Activated CD8-positive, alpha-beta memory T cell treated with anti-CD3 and anti-CD28 coated beads, Interleukin-2, amount 50 U/mL, for 1 hour (primary cell): ENCODE results near the gene PDZD4.

Experiments used
- DNase-seq: peaks from one replicate; pipeline ENCODE4 v3.0.0-alpha.2; 2020; ENCODE audit errors: extremely low read depth

Gene PDZD4

DNA sequence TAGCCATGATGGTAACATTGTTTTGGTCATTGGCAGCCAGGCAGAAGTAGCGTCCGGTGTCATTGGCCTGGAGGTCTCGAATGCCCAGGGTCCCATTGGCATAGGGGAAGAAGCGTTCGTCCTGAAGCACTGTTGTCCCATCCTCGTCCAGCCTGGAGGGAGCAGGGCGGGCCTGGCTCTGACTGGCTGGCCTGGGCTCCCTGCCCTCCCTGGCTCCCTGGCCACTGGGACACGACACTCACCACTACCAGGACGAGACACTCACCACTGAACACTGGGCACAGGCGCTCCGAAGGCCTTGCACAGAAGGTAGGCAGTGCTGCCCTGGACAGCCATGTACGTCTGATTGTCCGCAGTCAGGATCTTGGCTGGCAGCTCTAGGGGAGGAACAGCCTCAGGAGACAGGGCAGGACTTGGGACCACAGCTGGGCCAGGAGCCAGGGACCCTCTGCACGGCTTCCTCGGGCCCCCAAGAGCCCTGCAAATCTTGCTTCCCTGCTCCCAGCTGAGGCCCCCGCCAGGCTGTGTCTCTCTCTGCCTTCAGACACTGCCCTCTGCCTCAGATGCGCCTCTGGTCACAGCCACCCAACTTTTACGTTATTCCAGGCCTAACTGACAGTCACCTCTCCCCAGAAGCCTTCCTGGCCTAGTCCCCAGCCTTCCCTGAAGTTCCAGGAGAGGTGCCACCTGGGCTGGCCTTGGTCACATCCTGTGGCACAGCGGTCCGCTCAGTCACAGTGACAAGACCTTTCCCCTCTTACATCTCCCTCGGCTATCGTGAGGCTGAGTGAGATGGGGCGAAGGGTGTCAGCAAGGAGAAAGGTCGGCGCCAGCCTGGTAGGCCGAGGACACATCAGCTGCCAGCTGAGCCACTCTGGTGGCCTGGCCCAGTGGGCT, 38.5 kb upstream of the PDZD4 start:
- no peak for DNase-seq

GRCh38 chrX:153867671-153868070, 37.3 kb upstream of the PDZD4 start:
- DNase-seq, result no peak

DNA sequence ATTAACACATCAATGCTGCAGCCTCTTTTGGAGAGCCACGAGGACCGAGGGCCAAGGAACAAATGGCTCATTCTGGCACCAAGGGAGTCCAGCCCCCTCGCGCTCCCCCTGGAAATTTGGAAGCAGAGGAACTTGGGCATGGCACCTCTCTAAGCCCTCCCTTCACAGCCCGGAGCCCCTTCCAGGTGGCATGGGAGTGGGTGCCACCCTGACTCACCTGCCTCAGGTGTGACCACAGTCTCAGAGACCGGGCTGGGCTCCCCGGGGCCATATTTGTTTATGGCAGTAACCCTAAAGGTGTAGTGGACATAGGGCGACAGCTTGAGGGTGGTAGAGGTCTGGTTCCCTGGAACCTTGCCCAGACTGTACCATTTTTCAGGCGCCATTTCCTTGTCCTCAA, 36.8 kb upstream of the PDZD4 start:
- no peak for DNase-seq

- DNase-seq, result no peak
These were observed 36.1 kb upstream of the PDZD4 start for GRCh38 chrX:153866302-153867019.

DNA sequence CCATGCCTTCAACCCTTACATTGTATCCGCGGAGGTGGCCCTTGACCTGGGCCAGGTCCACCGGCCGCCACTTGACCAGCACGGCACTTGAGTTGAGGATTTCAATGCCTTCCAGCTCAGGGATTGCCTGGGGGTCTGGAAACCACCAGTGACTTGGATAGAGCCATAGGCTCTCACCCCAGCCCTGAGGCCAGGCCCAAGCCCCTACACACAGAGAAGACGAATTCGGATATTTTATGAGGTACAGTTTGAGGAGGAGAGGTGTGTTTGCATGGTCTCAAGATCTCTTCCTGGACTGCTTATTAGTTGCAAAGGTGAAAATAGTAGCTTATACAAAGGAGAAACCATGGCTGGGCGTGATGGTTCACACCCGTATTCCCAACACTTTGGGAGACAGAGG, 35.3 kb upstream of the PDZD4 start:
- DNase-seq, result no peak

- DNase-seq, result no peak
These were observed 34.9 kb upstream of the PDZD4 start for GRCh38 chrX:153865321-153865580.

DNA sequence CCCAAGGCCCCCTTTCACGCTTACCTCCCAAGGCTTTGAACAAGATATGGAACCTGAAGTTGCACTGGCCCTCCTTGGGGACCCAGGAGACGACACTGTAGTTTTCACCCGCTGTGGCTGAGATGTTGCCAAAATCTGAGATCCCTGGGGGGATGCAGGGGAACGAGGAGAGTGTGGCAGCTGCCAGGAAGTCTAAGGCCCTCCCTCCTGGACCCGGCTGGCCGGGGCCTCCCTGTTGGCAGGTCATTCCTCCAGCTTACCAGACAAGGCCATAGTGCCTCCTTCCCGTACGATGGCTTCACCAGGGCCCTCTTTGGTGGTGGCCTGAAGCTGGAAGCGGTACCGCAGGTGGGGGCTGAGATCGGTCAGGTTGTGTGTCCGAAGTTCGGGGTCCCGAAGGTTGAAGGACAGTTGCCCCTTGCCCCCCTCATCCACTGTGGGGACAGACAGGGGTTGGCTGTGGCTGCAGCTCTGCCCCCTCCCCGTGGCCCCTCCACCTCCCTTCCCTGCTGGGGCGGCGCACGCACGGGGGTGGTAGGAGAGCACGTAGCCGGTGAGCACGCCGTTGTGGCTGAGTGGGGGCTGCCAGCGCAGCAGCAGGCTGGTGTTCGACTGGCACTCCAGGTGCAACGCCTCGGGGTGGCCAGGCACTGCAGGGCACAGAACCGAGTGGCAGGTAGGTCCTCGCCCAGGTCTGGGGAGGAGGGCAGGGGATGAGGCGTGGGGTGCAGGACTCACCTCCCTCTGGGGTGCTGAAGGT, 34.4 kb upstream of the PDZD4 start:
- DNase-seq, result no peak

- no peak for DNase-seq
These were observed 33.8 kb upstream of the PDZD4 start for GRCh38 chrX:153864101-153864500.

DNA sequence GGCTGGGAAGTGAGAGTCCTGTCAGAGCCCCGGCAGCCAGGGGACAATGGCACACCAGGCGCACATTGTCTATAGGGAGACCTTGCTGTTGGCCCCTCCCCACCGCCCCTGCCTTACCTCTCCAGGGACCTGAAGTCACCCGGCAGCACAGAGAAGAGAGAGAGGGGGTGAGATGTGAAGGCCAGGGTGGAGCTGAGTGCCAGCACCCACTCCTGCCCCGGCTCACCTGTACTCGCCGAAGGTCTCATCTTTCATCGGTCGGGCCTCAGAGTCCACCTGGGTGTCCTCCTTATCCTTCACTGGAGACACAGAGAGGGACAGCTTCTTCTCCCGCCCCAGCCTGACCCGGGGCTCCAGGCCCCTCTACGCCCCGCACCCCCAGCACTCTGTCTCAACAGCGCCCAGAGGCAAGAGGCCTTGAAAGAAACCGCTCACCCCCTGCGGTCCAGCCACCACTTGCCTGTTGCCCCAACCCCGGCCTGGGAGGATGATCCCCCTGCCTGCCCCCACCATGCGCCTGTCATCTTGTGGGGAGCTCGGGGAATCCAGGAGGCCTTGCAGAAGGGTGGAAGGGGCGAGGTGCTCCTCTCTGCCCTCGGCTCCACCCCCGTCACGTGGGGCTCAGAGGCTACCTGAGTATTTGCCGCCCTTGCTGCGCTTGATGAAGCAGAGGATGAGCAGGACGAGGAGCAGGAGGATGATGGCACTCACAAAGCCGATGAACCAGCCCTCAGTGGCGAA, 33.1 kb upstream of the PDZD4 start:
- no peak for DNase-seq

DNA sequence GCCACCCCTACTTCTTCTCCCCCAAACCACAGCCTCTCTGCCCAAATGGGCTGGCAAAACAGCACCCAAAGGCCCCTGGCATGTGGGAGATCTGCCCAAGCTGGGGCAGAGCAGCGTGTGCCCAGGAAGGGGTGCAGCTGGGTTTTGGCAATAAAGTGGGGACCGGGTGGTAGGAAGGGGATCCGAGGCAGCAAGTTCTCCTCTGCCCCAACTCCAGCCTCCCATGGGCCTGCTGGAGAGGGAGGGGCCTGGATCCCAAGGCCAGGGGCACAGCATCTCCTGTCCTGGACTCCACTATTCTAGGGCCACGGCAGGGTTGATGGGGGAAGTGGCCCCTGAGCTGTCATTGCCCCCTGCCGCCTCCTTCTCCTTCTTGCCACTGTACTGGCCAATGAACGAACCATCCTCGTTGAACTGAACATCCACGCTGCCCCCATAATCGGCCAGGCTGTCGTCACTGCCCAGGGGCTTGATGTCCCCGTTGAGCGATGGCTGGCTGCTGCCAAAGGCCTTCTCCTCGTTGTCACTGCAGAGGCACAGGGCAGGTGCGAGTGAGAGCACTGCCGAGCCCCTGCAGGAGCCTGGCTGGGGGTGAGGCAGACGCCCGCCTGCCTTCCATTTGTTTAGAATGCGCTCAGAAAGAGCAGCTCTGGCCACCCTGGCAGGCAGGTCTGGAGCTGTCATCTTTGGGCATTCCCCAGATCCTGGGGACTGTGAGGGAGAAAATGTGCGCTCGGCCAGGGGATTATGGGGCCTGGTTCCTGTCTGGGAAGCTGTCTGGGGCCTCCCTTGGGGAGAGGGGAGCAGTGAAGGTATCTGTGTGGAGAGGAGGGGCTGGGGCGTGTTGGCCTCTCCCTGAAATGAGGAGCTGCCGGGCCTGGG, 32.3 kb upstream of the PDZD4 start:
- no peak for DNase-seq

DNA sequence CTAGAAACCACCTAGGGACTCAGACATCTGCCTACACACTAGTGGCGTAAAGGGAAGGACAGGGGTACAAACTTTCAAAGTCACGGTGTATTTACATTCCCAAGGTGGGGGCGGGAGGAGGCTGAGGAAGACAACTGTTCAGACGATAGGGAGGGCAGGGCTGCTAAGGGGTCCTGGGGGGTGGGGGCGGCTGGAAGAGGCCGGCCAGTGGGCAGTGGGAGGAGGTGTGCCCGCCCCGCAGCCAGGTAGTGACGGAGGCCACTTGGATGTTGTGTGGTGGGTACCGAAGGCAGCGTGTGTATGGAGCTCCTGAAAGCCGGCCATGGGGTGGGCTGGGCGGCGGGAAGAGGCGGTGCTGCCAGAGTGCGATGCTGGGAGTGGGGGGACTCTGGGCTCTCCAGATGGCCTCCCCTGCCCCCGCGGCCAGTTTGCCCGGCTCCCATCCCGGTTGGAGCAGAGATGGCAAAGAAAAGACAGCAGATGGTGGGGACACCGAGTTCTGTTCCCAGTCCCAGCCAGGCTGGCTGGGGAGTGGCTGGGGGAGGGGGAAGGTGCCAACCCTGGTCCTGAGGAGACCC, 31.5 kb upstream of the PDZD4 start:
- DNase-seq, result no peak

DNA sequence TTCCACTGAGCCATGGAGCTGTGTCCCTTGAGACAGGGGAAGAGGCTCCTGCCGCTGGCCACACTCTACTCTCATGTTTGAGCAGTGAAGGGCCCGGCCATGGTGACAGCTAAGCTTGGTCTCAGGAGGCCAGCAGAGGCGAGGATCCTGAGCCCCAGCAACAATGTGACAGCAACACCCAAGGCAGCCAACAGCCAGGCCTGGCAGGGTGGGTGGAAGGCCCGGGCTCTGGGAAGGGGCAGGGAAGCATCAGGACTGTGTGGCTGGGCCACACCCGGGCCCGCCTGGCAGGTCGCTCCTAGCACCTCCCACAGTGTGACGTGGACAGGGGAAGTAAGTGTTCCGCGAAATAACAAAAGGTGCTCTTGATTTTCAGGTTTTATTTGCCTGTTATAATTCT, 30.8 kb upstream of the PDZD4 start:
- no peak for DNase-seq

DNA sequence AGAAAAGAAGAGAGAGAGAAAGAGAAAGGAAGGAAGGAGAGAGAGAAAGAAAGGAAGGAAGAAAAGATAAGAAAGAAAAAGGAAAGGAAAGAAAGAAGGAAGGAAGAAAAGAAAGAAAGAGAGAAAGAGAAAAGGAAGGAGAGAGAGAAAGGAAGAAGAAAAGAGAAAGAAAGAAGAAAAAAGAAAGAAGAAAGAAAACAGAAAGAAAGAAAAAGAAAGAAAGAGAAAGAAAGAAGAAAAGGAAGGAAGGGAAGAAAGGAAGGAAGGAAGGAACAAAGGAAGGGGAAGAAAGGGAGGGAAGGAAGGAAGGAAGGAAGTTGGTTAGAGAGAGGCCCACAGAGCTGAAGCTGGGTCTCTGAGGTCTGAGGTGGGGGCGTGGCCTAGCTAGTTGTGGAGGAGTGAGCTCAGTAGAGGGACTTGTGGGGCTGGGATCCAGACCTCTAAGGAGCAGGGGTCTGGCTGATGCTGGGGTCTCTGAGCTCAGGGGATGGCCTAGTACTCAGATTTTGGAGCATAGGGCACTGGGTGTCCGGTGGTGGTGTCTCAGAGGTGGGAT, 27.1 kb upstream of the PDZD4 start:
- DNase-seq, result no peak

- DNase-seq, result no peak
These were observed 24.4 kb upstream of the PDZD4 start for GRCh38 chrX:153854702-153855101.

GRCh38 chrX:153853902-153854267, 23.5 kb upstream of the PDZD4 start:
- no peak for DNase-seq

DNA sequence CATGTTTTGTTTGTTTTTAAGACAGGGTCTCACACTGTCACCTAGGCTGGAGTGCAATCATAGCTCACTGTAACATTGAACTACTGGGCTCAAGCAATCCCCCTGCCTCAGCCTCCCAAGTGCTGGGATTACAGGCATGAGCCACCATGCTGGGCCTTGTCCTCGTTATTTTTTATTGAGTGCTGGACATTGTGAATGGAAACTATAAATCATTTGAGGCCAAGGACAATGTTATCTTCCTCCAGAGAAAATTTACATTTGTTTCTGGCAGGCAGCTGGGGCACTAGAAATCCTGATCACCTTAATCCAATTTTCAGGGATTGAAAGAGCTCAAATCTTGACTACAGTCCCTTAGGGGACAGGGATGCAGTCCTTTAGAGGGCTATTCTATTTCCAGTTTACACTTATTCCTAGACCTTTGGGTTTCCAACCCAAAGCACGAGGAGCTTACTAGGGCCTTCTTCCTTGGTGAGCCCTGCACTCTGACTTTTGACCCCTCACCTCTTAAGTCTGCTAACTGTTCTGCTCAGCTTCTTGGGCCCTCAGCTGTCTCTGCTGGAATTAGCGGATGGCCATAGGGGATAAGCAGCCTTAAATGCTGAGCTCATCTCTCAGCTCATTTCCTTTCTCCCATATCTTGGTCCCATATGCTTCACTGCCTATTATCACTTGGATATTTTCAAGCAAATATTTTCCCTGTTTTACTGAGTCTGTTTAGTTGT, 23.0 kb upstream of the PDZD4 start:
- DNase-seq, result no peak

DNA sequence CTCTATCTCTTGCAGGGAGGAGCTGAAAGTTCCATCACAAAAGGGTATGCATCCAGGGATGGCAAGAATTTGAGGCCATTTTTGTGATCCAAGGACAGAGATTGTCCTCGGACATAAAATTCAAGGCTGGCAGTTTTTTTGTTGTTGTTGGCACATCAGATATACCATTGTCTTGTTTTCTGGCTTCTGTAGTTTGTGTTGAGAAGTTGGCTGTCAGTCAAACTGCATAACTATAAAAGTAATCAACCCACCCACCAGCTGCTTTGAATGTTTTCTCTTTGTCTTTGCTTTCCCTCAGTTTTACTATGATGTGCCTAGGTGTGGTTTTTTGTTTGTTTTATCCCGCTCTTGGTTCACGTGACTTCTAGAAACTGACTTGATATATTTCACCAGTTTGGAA, 21.6 kb upstream of the PDZD4 start:
- no peak for DNase-seq

- no peak for DNase-seq
These were observed 18.0 kb upstream of the PDZD4 start for GRCh38 chrX:153848325-153848724.

- no peak for DNase-seq
These were observed 15.5 kb upstream of the PDZD4 start for GRCh38 chrX:153845842-153846241.

DNA sequence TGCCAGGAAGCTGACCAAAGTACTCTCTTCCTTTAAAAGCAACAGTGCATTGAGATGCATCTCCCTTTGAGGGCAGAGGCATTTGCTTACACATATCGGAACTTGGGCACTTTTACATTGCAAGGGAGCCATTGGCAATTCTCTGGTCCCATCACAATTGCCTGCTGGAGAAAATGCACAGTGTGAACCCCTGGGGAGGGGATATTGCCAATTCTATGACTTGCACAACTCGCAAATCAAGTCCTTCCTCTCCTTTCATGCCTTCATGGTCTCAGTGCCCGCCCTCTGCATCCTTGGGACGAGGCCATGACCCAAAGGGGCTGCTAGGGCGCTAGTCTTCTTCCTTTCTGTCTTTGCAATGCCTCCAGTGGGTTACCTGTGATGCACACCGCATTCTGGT, 14.9 kb upstream of the PDZD4 start:
- no peak for DNase-seq
